ENCODE measurements around the gene PSMB3. TPM values are rescaled to one million over a fixed set of nuclear protein-coding genes. Genes with fewer than 3 reads are reported as not detected.

The PSMB3 gene
- polyA plus RNA-seq, 1 experiment: 234 TPM

DNA sequence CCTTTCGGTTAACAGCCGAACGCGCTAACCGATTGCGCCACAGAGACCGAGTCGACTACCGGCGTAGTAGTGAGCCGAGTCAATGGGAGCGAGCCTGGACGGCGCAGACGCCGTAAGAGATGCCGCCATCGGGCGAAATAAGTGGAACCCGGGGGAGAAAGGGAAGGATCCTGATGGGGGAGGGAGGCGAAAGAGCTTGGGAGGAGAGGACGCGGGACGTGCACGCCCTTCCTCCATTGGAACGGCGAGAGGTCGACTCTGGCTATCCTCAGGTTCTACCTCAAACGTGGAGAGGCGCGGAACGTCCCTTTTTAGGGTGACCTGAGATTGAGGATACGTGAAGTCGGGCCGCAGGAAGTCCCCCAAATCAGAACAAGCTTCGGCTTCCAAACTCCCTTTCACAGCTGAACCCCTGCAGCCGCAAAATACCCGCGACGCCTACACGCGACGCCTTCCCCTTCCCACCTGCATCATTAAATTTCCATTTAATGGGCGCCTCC, 683 bp upstream of the PSMB3 start:
- peak overlapping the region; percentile 70 for H3K27ac ChIP-seq (ENCODE audit: low read depth, low read length)
- CTCF ChIA-PET: interaction anchor here (1.2 kb wide), 1 partner anchor 17 kb away, joined by 5 read pairs; no protein-coding TSS in a partner anchor
- TF ChIP-seq, protein P1, sequence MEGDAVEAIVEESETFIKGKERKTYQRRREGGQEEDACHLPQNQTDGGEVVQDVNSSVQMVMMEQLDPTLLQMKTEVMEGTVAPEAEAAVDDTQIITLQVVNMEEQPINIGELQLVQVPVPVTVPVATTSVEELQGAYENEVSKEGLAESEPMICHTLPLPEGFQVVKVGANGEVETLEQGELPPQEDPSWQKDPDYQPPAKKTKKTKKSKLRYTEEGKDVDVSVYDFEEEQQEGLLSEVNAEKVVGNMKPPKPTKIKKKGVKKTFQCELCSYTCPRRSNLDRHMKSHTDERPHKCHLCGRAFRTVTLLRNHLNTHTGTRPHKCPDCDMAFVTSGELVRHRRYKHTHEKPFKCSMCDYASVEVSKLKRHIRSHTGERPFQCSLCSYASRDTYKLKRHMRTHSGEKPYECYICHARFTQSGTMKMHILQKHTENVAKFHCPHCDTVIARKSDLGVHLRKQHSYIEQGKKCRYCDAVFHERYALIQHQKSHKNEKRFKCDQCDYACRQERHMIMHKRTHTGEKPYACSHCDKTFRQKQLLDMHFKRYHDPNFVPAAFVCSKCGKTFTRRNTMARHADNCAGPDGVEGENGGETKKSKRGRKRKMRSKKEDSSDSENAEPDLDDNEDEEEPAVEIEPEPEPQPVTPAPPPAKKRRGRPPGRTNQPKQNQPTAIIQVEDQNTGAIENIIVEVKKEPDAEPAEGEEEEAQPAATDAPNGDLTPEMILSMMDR (IDR thresholded peaks at IDR 0.05; ENCODE audit: low read depth, low read length): no peak

DNA sequence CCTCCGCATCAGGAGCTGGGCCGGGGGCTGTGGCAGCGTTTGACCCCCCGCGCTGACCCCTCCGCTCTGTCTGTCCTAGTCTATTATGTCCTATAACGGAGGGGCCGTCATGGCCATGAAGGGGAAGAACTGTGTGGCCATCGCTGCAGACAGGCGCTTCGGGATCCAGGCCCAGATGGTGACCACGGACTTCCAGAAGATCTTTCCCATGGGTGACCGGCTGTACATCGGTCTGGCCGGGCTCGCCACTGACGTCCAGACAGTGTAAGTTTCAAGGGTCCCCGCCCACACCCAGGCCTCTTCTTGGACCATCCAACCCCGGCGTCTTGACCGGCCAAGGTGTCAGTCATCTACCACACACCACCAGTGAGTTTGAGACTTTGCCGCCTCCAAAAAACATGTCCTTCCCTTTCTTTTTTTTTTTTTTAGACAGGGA, 548 bp downstream of the PSMB3 start:
- H3K27ac ChIP-seq (ENCODE audit: low read depth, low read length): peak overlapping the region; percentile 70
- TF ChIP-seq, protein P1 (IDR thresholded peaks at IDR 0.05; ENCODE audit: low read depth, low read length): no peak
- no peak for DNase-seq (ENCODE audit: low read depth, low spot score)
- H3K9me3 ChIP-seq (ENCODE audit: control insufficient read depth, insufficient read depth, low read length): peaks cover 4% of the 10 kb centered on the region; the same call in 1 of the 2 replicates
- peak overlapping the region; percentile 99 for H3K4me3 ChIP-seq (ENCODE audit: low read depth, low read length)
- ChIA-PET CTCF (interaction anchor here (0.7 kb wide), 1 partner anchor 90 kb away, joined by 3 read pairs; no protein-coding TSS in a partner anchor), POLR2A (no interaction called here)
- H3K27me3 ChIP-seq (ENCODE audit: control insufficient read depth, insufficient read depth, low read length): no peaks in the 10 kb centered on the region

More for the DNA sequence above, 683 bp upstream of the PSMB3 start:
- H3K9me3 ChIP-seq (ENCODE audit: control insufficient read depth, insufficient read depth, low read length): peaks cover 8% of the 10 kb centered on the region; the same call in 1 of the 2 replicates
- POLR2A ChIA-PET: interaction anchor here (0.6 to 1.2 kb wide), 5 partner anchors 21 to 167 kb away, joined by 3 to 11 read pairs (median 4); partner anchors contain the start of genes LASP1 and RPL23
- peak overlapping the region; percentile 99 for H3K4me3 ChIP-seq (ENCODE audit: low read depth, low read length)
- DNase-seq (ENCODE audit: low read depth, low spot score): peak; percentile 81
- H3K27me3 ChIP-seq (ENCODE audit: control insufficient read depth, insufficient read depth, low read length): no peaks in the 10 kb centered on the region

DNA sequence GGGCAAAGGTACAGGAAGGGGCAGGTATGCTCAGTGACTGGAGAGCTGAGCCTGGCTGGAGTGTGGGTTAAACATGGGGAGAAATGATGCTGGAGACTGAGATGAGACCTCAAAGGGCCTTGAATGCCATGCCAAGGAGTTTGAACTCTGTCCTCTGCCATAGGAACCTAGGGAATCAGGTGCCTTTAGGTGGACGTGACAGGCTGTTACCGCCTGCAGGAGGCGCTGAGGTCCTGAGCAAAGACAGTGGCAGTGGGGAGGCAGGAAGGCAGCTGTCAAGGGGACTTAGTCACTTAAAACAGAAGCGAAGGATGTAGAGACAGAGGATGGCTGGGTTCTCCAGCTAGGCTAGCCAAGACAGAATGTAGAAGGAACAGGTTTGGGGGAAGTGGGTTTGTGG, 9.1 kb downstream of the PSMB3 start:
- H3K27ac ChIP-seq (ENCODE audit: low read depth, low read length): no peak overlapping the region
- no peaks in the 10 kb centered on the region for H3K27me3 ChIP-seq (ENCODE audit: control insufficient read depth, insufficient read depth, low read length)
- H3K4me3 ChIP-seq (ENCODE audit: low read depth, low read length): no peak overlapping the region
- DNase-seq (ENCODE audit: low read depth, low spot score): no peak
- TF ChIP-seq, protein P1 (IDR thresholded peaks at IDR 0.05; ENCODE audit: low read depth, low read length): peak; percentile 41
- no peaks in the 10 kb centered on the region for H3K9me3 ChIP-seq (ENCODE audit: control insufficient read depth, insufficient read depth, low read length)
- POLR2A ChIA-PET: no interaction called here
- CTCF ChIA-PET: no interaction called here

DNA sequence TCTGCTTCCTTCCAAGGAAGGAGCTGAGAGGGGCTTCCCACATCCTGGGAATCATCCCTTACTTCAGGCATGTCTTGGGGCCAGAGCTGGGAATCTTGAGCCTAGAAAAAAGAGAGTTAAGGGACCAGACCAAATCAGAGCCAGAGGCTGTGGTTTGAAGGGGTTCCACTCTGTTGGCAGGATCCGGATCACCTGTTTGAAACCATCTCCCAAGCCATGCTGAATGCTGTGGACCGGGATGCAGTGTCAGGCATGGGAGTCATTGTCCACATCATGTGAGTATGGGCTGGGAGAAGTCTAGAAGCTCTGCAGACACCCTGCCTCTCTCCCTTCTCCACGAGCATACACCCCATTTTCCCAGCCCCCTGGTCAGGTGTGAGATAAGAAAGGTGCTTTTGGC, 9.7 kb downstream of the PSMB3 start:
- Histone ChIP-seq H3K4me3 (ENCODE audit: low read depth, low read length) (no peak overlapping the region), H3K27ac (ENCODE audit: low read depth, low read length) (no peak overlapping the region), H3K9me3 (ENCODE audit: control insufficient read depth, insufficient read depth, low read length) (no peaks in the 10 kb centered on the region), H3K27me3 (ENCODE audit: control insufficient read depth, insufficient read depth, low read length) (no peaks in the 10 kb centered on the region)
- ChIA-PET POLR2A (no interaction called here), CTCF (no interaction called here)
- no peak for DNase-seq (ENCODE audit: low read depth, low spot score)
- TF ChIP-seq, protein P1 (IDR thresholded peaks at IDR 0.05; ENCODE audit: low read depth, low read length): no peak

DNA sequence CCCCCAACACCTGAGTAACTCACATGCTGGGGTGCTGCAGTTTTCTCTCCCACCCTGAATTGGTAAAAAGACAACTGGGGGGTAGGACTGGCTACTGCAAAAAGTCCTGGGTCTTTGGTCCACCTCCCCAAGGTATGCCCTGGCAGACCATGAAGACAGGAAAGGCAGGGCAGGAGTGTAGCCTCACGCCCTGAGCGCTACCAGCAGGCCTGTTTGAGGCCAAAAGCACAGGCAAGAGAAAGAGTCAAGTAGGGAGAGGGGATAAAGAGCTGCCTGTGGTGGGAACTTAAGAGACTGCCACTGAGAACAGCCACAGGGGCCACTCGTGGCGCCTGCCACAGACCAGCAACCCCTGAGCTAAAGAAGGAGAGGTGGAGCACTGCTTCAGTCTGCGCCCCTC, 13.8 kb downstream of the PSMB3 start:
- DNase-seq (ENCODE audit: low read depth, low spot score): no peak
- no peak overlapping the region for H3K27ac ChIP-seq (ENCODE audit: low read depth, low read length)
- H3K4me3 ChIP-seq (ENCODE audit: low read depth, low read length): no peak overlapping the region
- ChIA-PET POLR2A (no interaction called here), CTCF (no interaction called here)
- TF ChIP-seq, protein P1 (IDR thresholded peaks at IDR 0.05; ENCODE audit: low read depth, low read length): no peak
- no peaks in the 10 kb centered on the region for H3K27me3 ChIP-seq (ENCODE audit: control insufficient read depth, insufficient read depth, low read length)
- H3K9me3 ChIP-seq (ENCODE audit: control insufficient read depth, insufficient read depth, low read length): no peaks in the 10 kb centered on the region
